SJSA1 (cell line): ENCODE results near the gene TSPAN8. TPM values are rescaled to one million over a fixed set of nuclear protein-coding genes. Genes with fewer than 3 reads are reported as not detected.
"Not testable (repeated sequence)": the region's sequence is repeated elsewhere in the genome, so short reads cannot be mapped to it uniquely, and the experiment has no call there.

Experiments used
- DNase-seq, 2 experiments: peaks; one replicate each; pipeline ENCODE4 v3.0.0-alpha.2; 2015 to 2020; ENCODE audit warnings: low spot score in 2 of 2, low read depth in 1 of 2
- H3K27ac ChIP-seq: fragments of 250-450 bp; sonication (Bioruptor Pico); 2 replicates; pipeline ENCODE4 v1.5.1; 2020; ENCODE audit warnings: mild to moderate bottlenecking, moderate library complexity
- H3K27me3 ChIP-seq: fragments of 250-450 bp; sonication (Bioruptor Pico); replicated peaks from 2 replicates; pipeline ENCODE4 v1.5.1; 2020; ENCODE audit warnings: mild to moderate bottlenecking, moderate library complexity
- H3K36me3 ChIP-seq: fragments of 250-450 bp; sonication (Bioruptor Pico); 2 replicates; pipeline ENCODE4 v1.5.1; 2020; ENCODE audit warnings: mild to moderate bottlenecking
- H3K4me1 ChIP-seq: fragments of 250-450 bp; sonication (Bioruptor Pico); replicated peaks from 2 replicates; pipeline ENCODE4 v1.6.1; 2021; ENCODE audit warnings: mild to moderate bottlenecking
- H3K4me3 ChIP-seq: fragments of 250-450 bp; sonication (Bioruptor Pico); 2 replicates; pipeline ENCODE4 v1.5.1; 2020; ENCODE audit warnings: mild to moderate bottlenecking
- H3K9me3 ChIP-seq: fragments of 250-450 bp; sonication (Bioruptor Pico); replicated peaks from 2 replicates; pipeline ENCODE4 v1.5.1; 2020; ENCODE audit warnings: mild to moderate bottlenecking
- total RNA-seq: library from RNA; depleted of rRNA; stranded (reverse); fragments of >200 nt; shearing (Covaris generic); gene quantifications from 2 replicates; pipeline ENCODE4 v1.2.3, GENCODE V29; 2014

TSPAN8 gene
- total RNA-seq, 1 experiment from 2014 or later, result not detected

DNA sequence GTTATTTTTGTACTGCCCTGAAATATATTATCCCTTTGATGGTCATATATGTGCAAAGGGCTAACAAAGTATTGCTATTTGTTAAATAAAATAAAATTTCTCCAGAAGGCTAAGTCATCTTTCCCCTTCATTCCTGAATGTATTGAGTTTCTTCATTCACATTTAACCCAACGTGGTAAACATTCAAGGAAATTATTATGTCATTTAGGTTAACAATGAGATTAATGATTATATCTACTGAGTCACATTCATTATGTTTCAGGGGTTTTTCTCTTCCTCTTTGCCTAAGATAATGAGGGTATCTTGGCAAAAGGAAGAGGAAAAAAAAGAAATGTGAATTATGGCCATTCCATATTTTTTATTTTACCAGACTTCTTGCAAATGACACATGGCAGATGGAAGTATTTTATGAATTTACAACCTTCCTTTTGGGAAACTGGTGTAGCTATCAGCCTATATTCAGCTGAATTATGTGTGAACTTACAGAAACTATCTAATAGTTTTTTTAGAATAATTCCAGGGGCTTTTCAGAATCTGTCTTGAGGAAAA, 27.2 kb downstream of the TSPAN8 start:
- Histone ChIP-seq H3K4me3 (no peak overlapping the region), H3K4me1 (no peaks in the 10 kb centered on the region), H3K9me3 (no peaks in the 10 kb centered on the region), H3K36me3 (no peaks in the 10 kb centered on the region), H3K27ac (no peak overlapping the region), H3K27me3 (no peaks in the 10 kb centered on the region)
- DNase-seq, result no peak

DNA sequence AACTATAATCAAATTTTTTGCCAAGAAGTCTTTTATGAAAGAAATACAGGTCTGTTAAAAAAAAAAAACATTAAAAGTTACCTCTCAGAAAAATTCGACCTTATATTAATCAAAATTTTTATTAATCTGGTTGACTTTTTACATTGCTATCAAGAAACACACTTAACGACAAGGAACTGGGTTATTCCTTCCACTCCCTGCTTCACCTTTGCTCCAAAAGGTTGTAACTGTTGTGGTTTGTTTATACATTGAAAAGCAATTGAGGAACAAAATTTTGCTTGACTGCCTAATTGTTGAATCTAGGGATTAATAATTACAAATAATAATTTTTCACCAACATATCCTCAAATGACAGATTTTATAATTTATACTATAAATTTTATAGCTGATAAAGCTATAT, 28.4 kb downstream of the TSPAN8 start:
- Histone ChIP-seq H3K4me1 (no peaks in the 10 kb centered on the region), H3K27ac (no peak overlapping the region)

GRCh38 chr12:71128191-71128788, 29.5 kb downstream of the TSPAN8 start:
- Histone ChIP-seq H3K9me3 (no peaks in the 10 kb centered on the region), H3K27me3 (no peaks in the 10 kb centered on the region), H3K4me1 (no peaks in the 10 kb centered on the region), H3K4me3 (no peak overlapping the region), H3K27ac (no peak overlapping the region), H3K36me3 (no peaks in the 10 kb centered on the region)
- DNase-seq, result no peak

More for the DNA sequence above, 28.4 kb downstream of the TSPAN8 start:
- Histone ChIP-seq H3K9me3 (no peaks in the 10 kb centered on the region), H3K4me3 (no peak overlapping the region), H3K27me3 (no peaks in the 10 kb centered on the region), H3K36me3 (no peaks in the 10 kb centered on the region)
- DNase-seq, result no peak

DNA sequence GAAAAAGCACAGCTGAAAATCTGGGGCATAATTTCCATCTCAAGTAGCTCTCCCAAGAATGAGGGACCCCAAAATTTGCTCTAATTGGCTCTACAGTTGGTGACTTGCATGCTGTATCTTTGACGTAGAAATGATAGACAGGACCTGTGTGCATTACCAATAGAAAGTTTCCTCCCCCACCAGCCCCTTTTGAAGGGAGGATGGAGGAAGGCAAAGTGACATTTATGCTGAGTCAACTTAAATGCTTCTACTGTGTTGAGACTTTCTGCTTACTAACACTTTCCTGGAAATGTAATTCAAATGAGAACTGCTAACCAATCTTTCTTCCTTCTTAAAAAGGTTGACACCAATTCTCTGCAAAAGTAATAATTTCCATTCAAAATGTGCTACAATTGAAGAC, 31.9 kb downstream of the TSPAN8 start:
- no peaks in the 10 kb centered on the region for H3K27me3 ChIP-seq
- DNase-seq, result no peak

DNA sequence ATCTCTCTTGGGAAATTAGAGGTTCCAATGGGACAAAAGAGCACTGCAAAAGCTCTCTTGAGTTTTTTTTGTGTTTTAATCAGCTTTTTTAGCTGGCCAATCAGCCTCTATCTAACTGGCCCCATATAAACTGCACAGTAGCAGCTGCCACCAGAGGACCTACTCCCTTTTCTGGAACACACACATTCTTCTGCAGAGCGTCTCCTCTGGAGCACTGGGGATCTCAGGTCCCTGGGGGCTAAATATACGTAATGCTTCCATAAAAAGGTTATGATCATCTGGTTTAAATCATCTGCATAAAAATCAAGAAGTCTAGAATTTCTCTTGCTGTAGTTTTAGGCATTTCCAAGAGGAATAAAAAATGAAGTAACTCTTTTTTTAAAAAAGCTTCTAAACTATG, 32.3 kb downstream of the TSPAN8 start:
- Histone ChIP-seq H3K27me3 (no peaks in the 10 kb centered on the region), H3K36me3 (no peaks in the 10 kb centered on the region), H3K4me3 (no peak overlapping the region), H3K4me1 (no peaks in the 10 kb centered on the region), H3K27ac (no peak overlapping the region), H3K9me3 (no peaks in the 10 kb centered on the region)
- no peak for DNase-seq

More for the DNA sequence above, 31.9 kb downstream of the TSPAN8 start:
- no peaks in the 10 kb centered on the region for H3K36me3 ChIP-seq
- no peaks in the 10 kb centered on the region for H3K4me1 ChIP-seq
- no peaks in the 10 kb centered on the region for H3K9me3 ChIP-seq
- no peak overlapping the region for H3K27ac ChIP-seq
- no peak overlapping the region for H3K4me3 ChIP-seq

DNA sequence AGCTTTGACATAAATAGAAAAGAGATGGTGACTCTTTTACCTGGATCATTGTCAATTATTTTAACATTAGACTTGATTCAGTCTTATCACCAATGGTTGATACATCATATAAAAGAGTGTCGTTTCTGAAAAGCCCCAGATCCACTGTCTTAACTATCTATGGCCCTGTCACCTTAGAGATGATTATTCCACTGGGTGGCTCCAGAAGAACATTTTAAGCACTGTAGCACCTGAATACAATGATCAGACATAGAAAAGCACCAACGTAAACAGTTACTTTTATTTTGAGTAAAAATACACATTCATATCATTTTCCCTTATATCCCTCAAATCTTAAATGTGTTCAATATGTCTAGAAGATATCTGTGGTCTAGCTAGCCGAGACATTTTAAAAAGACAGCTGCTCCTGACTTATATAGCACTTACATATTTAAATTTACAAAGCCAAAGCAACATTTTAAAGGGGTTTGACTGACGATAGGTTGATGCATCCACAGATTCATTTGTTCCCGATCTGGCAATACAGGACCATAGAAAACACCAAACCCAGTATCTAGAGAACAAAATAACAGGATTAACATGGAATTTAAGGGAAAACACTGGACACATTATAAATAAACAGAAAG, 32.9 kb downstream of the TSPAN8 start:
- no peak overlapping the region for H3K27ac ChIP-seq
- no peaks in the 10 kb centered on the region for H3K27me3 ChIP-seq
- H3K4me3 ChIP-seq, result no peak overlapping the region
- DNase-seq, result no peak
- no peaks in the 10 kb centered on the region for H3K4me1 ChIP-seq
- H3K9me3 ChIP-seq, result no peaks in the 10 kb centered on the region
- H3K36me3 ChIP-seq, result no peaks in the 10 kb centered on the region

GRCh38 chr12:71113148-71113547, 44.7 kb downstream of the TSPAN8 start:
- H3K27me3 ChIP-seq, H3K4me1 ChIP-seq, DNase-seq, H3K27ac ChIP-seq, H3K36me3 ChIP-seq, H3K9me3 ChIP-seq, H3K4me3 ChIP-seq: not testable (repeated sequence)

GRCh38 chr12:71109834-71110233, 48.0 kb downstream of the TSPAN8 start:
- H3K4me3 ChIP-seq, result no peak overlapping the region
- no peaks in the 10 kb centered on the region for H3K4me1 ChIP-seq
- H3K36me3 ChIP-seq, result no peaks in the 10 kb centered on the region
- H3K27ac ChIP-seq, result no peak overlapping the region
- H3K27me3 ChIP-seq, result no peaks in the 10 kb centered on the region
- no peak for DNase-seq
- no peaks in the 10 kb centered on the region for H3K9me3 ChIP-seq

DNA sequence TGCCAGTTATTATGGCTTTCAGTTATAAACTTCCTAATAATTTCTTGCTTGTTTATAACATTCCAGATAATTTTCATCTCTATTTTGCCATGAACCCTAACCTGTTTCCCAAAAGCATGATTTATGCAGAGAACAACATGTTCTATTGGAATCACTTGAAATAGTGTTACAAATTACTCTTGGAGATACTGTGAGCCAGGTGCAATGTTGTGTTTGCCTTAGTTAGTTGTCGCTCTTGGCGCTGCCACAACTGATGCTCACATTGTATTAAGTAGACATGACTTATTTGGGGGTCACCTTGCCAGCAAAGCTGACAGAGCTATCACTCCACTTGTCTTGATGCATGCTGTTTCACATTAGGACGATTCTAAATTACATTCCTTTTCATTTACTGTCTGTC, 49.4 kb downstream of the TSPAN8 start:
- DNase-seq, result no peak
- Histone ChIP-seq H3K9me3 (no peaks in the 10 kb centered on the region), H3K27ac (no peak overlapping the region), H3K4me3 (no peak overlapping the region), H3K36me3 (no peaks in the 10 kb centered on the region), H3K4me1 (no peaks in the 10 kb centered on the region), H3K27me3 (no peaks in the 10 kb centered on the region)

DNA sequence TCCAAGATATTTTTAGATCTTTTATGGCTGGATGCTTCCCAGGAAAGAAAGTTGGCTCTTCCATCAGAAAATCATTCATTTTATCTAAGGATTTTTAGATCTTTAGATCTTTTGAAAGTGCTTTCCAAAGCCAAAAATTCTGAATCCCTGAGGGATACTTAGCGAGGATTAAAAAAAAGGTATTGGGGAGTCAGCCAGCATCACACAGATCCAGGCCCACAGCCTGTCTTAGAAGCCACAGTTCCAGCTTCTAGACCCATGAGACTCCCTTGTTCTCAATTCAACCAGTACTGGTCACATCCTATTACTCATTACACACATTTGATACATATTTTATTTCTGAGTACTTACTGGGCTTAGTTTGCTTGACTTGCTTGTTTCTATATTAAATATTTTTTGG, 49.9 kb downstream of the TSPAN8 start:
- no peaks in the 10 kb centered on the region for H3K9me3 ChIP-seq
- no peak for DNase-seq
- no peaks in the 10 kb centered on the region for H3K36me3 ChIP-seq
- no peak overlapping the region for H3K4me3 ChIP-seq
- no peaks in the 10 kb centered on the region for H3K27me3 ChIP-seq
- H3K4me1 ChIP-seq, result no peaks in the 10 kb centered on the region
- no peak overlapping the region for H3K27ac ChIP-seq

DNA sequence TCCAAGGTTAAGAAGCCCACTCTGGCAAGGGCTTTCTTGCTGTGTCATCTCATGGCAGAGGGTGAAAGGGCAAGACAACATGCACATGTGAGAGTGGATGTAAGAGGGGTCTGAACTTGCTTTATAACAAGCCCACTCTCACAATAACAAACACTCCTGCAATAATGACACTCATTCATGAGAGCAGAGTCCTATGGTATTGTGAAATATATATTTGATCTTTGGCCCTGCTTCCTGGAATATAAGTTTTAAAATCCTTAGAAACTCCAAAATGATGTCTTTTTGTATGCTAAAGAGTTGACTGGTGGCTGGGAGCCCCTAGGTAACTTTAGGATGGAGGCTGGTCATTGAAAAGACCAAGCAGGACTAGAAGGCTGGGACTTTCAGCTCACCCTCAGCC, 51.8 kb downstream of the TSPAN8 start:
- Histone ChIP-seq H3K4me1 (no peaks in the 10 kb centered on the region), H3K36me3 (no peaks in the 10 kb centered on the region), H3K27me3 (no peaks in the 10 kb centered on the region), H3K4me3 (no peak overlapping the region), H3K27ac (no peak overlapping the region), H3K9me3 (no peaks in the 10 kb centered on the region)
- DNase-seq, result no peak

DNA sequence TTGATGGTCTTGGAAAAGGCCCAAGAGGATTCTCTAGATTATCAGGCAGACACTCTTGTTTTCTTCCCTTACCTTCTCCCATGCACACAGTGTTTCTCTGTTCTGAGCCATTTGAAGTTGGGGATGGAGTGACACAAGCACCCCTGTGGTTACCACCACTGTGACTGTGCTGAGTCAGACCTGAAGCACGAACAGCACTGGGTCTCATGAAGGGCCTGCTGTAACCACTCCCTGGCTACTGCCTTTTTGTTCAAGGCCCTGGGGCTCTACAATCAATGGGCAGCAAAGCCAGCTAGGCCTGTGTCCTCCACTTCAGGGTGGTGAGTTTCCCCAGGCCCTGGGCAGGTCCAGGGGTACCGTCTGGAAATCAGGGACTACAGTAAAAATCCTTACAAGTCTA, 65.5 kb downstream of the TSPAN8 start:
- no peak for DNase-seq
- Histone ChIP-seq H3K4me3 (no peak overlapping the region), H3K27me3 (no peaks in the 10 kb centered on the region), H3K9me3 (no peaks in the 10 kb centered on the region), H3K27ac (no peak overlapping the region), H3K36me3 (no peaks in the 10 kb centered on the region), H3K4me1 (no peaks in the 10 kb centered on the region)

DNA sequence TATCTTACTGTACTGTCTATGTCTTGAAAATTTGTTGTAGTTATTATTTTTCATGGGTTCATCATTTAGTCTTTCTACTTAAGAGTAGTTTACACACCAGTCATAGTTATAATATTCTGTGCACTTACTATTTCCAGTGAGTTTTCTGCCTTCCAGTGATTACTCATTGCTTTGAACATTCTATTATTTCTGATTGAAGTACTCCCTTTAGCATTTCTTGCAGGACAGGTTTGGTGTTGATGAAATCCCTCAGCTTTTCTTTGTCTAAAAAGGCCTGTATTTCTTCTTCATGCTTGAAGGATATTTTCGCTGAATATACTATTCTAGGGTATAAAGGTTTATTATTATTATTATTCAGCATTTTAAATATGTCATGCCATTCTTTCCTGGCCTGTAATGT, 66.8 kb downstream of the TSPAN8 start:
- no peaks in the 10 kb centered on the region for H3K9me3 ChIP-seq
- no peak overlapping the region for H3K4me3 ChIP-seq
- no peak overlapping the region for H3K27ac ChIP-seq
- no peaks in the 10 kb centered on the region for H3K27me3 ChIP-seq
- H3K36me3 ChIP-seq, result no peaks in the 10 kb centered on the region
- H3K4me1 ChIP-seq, result no peaks in the 10 kb centered on the region
- no peak for DNase-seq

GRCh38 chr12:71085575-71085974, 72.2 kb downstream of the TSPAN8 start:
- no peaks in the 10 kb centered on the region for H3K9me3 ChIP-seq
- H3K27ac ChIP-seq, result no peak overlapping the region
- H3K4me3 ChIP-seq, result no peak overlapping the region
- no peaks in the 10 kb centered on the region for H3K4me1 ChIP-seq
- H3K27me3 ChIP-seq, result no peaks in the 10 kb centered on the region
- no peak for DNase-seq
- no peaks in the 10 kb centered on the region for H3K36me3 ChIP-seq

- DNase-seq, result no peak
Measured at GRCh38 chr12:71075743-71076142, 82.1 kb downstream of the TSPAN8 start.

More at GRCh38 chr12:71075743-71076142, 82.1 kb downstream of the TSPAN8 start:
- H3K4me3 ChIP-seq, result no peak overlapping the region
- no peaks in the 10 kb centered on the region for H3K9me3 ChIP-seq
- no peaks in the 10 kb centered on the region for H3K36me3 ChIP-seq
- no peaks in the 10 kb centered on the region for H3K4me1 ChIP-seq
- H3K27me3 ChIP-seq, result no peaks in the 10 kb centered on the region
- H3K27ac ChIP-seq, result no peak overlapping the region
